PC-9 (cell line): Measurements from ENCODE around the gene TUBA4B. TPM values are rescaled to one million over a fixed set of nuclear protein-coding genes. Genes with fewer than 3 reads are reported as not detected.

ENCODE experiments used
- BruUV-seq: library from RNA; stranded (reverse); fragments of 400-500 nt; replicated peaks from 2 replicates; lab custom pipeline; 2021; lab: Mats Ljungman, UMichigan
- CTCF ChIA-PET: fragments of 300-600 bp; sonication (Branson Sonifier 250); formaldehyde crosslinking; loops from one replicate; lab custom pipeline; 2022; ENCODE audit warnings: antibody characterized with exemption; lab: Charles Lee
- POLR2A ChIA-PET: fragments of 300-600 bp; sonication (Branson Sonifier 250); formaldehyde crosslinking; loops from one replicate; lab custom pipeline; 2022; ENCODE audit warnings: antibody characterized with exemption; ENCODE audit not compliant: unreplicated experiment; lab: Charles Lee
- DNase-seq, 2 experiments: peaks; one replicate each; pipeline versions ENCODE4 v3.0.0 to v3.0.0-alpha.2; 2015 to 2022; ENCODE audit warnings: mixed read lengths in 1 of 2
- H2AFZ ChIP-seq: fragments of 200-600 bp; sonication (generic); 2 replicates; pipeline ENCODE4 v1.8.1; 2017; ENCODE audit warnings: antibody characterized with exemption
- H3F3A ChIP-seq: fragments of 200-600 bp; sonication (generic); 2 replicates; pipeline ENCODE4 v1.8.1; 2017; ENCODE audit warnings: antibody characterized with exemption, mild to moderate bottlenecking, low read depth; ENCODE audit not compliant: insufficient read depth
- H3K27ac ChIP-seq: fragments of 200-600 bp; sonication (generic); 2 replicates; pipeline ENCODE4 v1.6.1; 2016; ENCODE audit warnings: mixed run types
- H3K27me3 ChIP-seq: fragments of 200-600 bp; sonication (generic); 2 replicates; pipeline ENCODE4 v1.6.1; 2016; ENCODE audit warnings: low read depth, mixed run types; ENCODE audit not compliant: insufficient read depth
- H3K36me3 ChIP-seq: fragments of 200-600 bp; sonication (generic); 2 replicates; pipeline ENCODE4 v1.6.1; 2016; ENCODE audit warnings: low read depth, mixed run types
- H3K4me1 ChIP-seq: fragments of 200-600 bp; sonication (generic); replicated peaks from 2 replicates; pipeline ENCODE4 v1.6.1; 2016; ENCODE audit warnings: mixed run types; ENCODE audit not compliant: insufficient read depth
- H3K4me2 ChIP-seq: fragments of 200-600 bp; sonication (generic); 2 replicates; pipeline ENCODE4 v1.6.1; 2017; ENCODE audit warnings: mixed run types
- H3K4me3 ChIP-seq: fragments of 200-600 bp; sonication (generic); 2 replicates; pipeline ENCODE4 v1.6.1; 2016; ENCODE audit warnings: mixed run types
- H3K79me2 ChIP-seq: fragments of 200-600 bp; sonication (generic); 2 replicates; pipeline ENCODE4 v1.6.1; 2017; ENCODE audit warnings: low read depth, mixed run types
- H3K9me2 ChIP-seq: fragments of 200-600 bp; sonication (generic); 2 replicates; pipeline ENCODE4 v1.8.1; 2017; ENCODE audit warnings: mild to moderate bottlenecking; ENCODE audit not compliant: insufficient read depth
- H3K9me3 ChIP-seq: fragments of 200-600 bp; sonication (generic); 2 replicates; pipeline ENCODE4 v1.8.1; 2016; ENCODE audit warnings: low read depth; ENCODE audit not compliant: insufficient read depth
- H4K20me1 ChIP-seq: fragments of 200-600 bp; sonication (generic); 2 replicates; pipeline ENCODE4 v1.8.1; 2017; ENCODE audit not compliant: insufficient read depth
- CTCF ChIP-seq: fragments of 200-600 bp; sonication (generic); conservative IDR thresholded peaks from 2 replicates; pipeline ENCODE4 v1.6.1; 2017; ENCODE audit warnings: mixed run types, antibody characterized with exemption, mild to moderate bottlenecking, moderate library complexity
- EZH2 ChIP-seq: fragments of 200-600 bp; sonication (generic); IDR thresholded peaks from 2 replicates; pipeline ENCODE4 v1.8.0; 2017; ENCODE audit warnings: antibody characterized with exemption, low read depth
- intact Hi-C: fragments of 100-400 bp; cut with micrococcal nuclease; formaldehyde crosslinking; loops from one replicate; pipeline ENCODE4 v1.10.0; 2022; ENCODE audit not compliant: unreplicated experiment
- total RNA-seq: library from RNA; stranded (reverse); gene quantifications from 2 replicates; pipeline ENCODE4 v1.2.3, GENCODE V29; 2021

TUBA4B gene
- total RNA-seq, 1 experiment from 2014 or later: not detected

- POLR2A ChIA-PET: no interaction called here
- Histone ChIP-seq H4K20me1 (no peaks in the 10 kb centered on the region), H3K4me1 (peaks cover 18% of the 10 kb centered on the region), H3K36me3 (no peaks in the 10 kb centered on the region), H3K27ac (no peak overlapping the region), H2AFZ (no peak overlapping the region), H3K9me3 (no peaks in the 10 kb centered on the region), H3K9me2 (no peaks in the 10 kb centered on the region), H3F3A (peaks cover 14% of the 10 kb centered on the region; the same call in 1 of the 2 replicates), H3K27me3 (no peaks in the 10 kb centered on the region), H3K4me2 (no peak overlapping the region), H3K79me2 (no peaks in the 10 kb centered on the region), H3K4me3 (no peak overlapping the region)
- CTCF ChIA-PET: no interaction called here
- DNase-seq: no peak
- BruUV-seq: no TSS peak
- intact Hi-C loops: no loop called here
- TF ChIP-seq CTCF (no peak), EZH2 (no peak)
Observed at GRCh38 chr2:219209236-219210195, 43.5 kb upstream of the TUBA4B start.

- H3K9me2 ChIP-seq: no peaks in the 10 kb centered on the region
- no peaks in the 10 kb centered on the region for H3K36me3 ChIP-seq
- H3K4me3 ChIP-seq: no peak overlapping the region
- CTCF ChIA-PET: interaction anchor here (0.6 kb wide), 1 partner anchor 85 kb away, joined by 4 read pairs; no protein-coding TSS in a partner anchor
- H3K79me2 ChIP-seq: no peaks in the 10 kb centered on the region
- no peaks in the 10 kb centered on the region for H3K27me3 ChIP-seq
- POLR2A ChIA-PET: no interaction called here
- intact Hi-C loops: no loop called here
- H4K20me1 ChIP-seq: no peaks in the 10 kb centered on the region
- no peaks in the 10 kb centered on the region for H3K9me3 ChIP-seq
- no peak overlapping the region for H2AFZ ChIP-seq
- H3K4me2 ChIP-seq: no peak overlapping the region
- H3K4me1 ChIP-seq: peaks cover 18% of the 10 kb centered on the region
- no peak for DNase-seq
- no peak overlapping the region for H3K27ac ChIP-seq
- no TSS peak for BruUV-seq
- TF ChIP-seq CTCF: no peak
- no peak for TF ChIP-seq EZH2
- H3F3A ChIP-seq: peaks cover 14% of the 10 kb centered on the region; the same call in 1 of the 2 replicates
Observed at GRCh38 chr2:219210196-219210885, 42.7 kb upstream of the TUBA4B start.

GRCh38 chr2:219210886-219211362, 42.1 kb upstream of the TUBA4B start:
- H3K4me1 ChIP-seq: peaks cover 15% of the 10 kb centered on the region
- no peak overlapping the region for H3K4me3 ChIP-seq
- CTCF ChIA-PET: interaction anchor here (0.6 kb wide), 1 partner anchor 84 kb away, joined by 4 read pairs; no protein-coding TSS in a partner anchor
- BruUV-seq: no TSS peak
- H3F3A ChIP-seq: peaks cover 12% of the 10 kb centered on the region; the same call in 1 of the 2 replicates
- no peaks in the 10 kb centered on the region for H3K9me3 ChIP-seq
- no peak overlapping the region for H2AFZ ChIP-seq
- POLR2A ChIA-PET: interaction anchor here (0.6 to 0.7 kb wide), 2 partner anchors 52 to 69 kb away, joined by 4 to 7 read pairs; partner anchors contain the start of gene DNAJB2
- no peak for DNase-seq
- H3K27me3 ChIP-seq: no peaks in the 10 kb centered on the region
- H4K20me1 ChIP-seq: no peaks in the 10 kb centered on the region
- H3K4me2 ChIP-seq: no peak overlapping the region
- intact Hi-C loops: loop anchor here (1.0 kb wide), 1 partner anchor 40 kb away; no protein-coding TSS in a partner anchor
- H3K36me3 ChIP-seq: no peaks in the 10 kb centered on the region
- H3K27ac ChIP-seq: no peak overlapping the region
- no peaks in the 10 kb centered on the region for H3K9me2 ChIP-seq
- no peaks in the 10 kb centered on the region for H3K79me2 ChIP-seq
- TF ChIP-seq CTCF (no peak), EZH2 (no peak)
